GM12878 (cell line): ENCODE results near the gene ZNF513.

Experiments used
- ASH2L ChIP-seq: fragments of 300-600, 200-600 bp; sonication (generic); IDR thresholded peaks from 2 replicates; pipeline ENCODE4 v1.6.1; 2017; ENCODE audit warnings: low read depth, mild to moderate bottlenecking, borderline replicate concordance
- ATF3 ChIP-seq: IDR thresholded peaks from 2 replicates; pipeline ENCODE4 v1.6.1; 2011; ENCODE audit warnings: low read depth, mild to moderate bottlenecking, low read length, moderate library complexity, borderline replicate concordance; ENCODE audit errors: extremely low read depth
- BHLHE40 ChIP-seq, 2 experiments: fragments of 450-650 bp in 1 of 2; IDR thresholded peaks; 2 replicates each; pipeline ENCODE4 v1.6.1; 2011 to 2017; ENCODE audit warnings: low read depth in 2 of 2, borderline replicate concordance in 1 of 2, improper control_type of control experiment in 1 of 2, low read length in 1 of 2, mild to moderate bottlenecking in 1 of 2
- BRCA1 ChIP-seq: IDR thresholded peaks from 2 replicates; pipeline ENCODE4 v1.6.1; 2011; ENCODE audit warnings: low read depth, low read length, improper control_type of control experiment
- CTCF ChIP-seq, 3 experiments: IDR thresholded peaks in 2 of 3; conservative IDR thresholded peaks in 1 of 3; 2 replicates each; pipeline ENCODE4 v1.5.1; 2011; ENCODE audit warnings: low read depth in 3 of 3, low read length in 3 of 3, mild to moderate bottlenecking in 3 of 3, control low read depth in 2 of 3, moderate library complexity in 2 of 3, inconsistent platforms in 1 of 3, mixed read lengths in 1 of 3; ENCODE audit not compliant: control insufficient read depth in 2 of 3, insufficient read depth in 1 of 3; ENCODE audit errors: extremely low read depth in 1 of 3
- ETV6 ChIP-seq, 2 experiments: fragments of 450-650 bp in 1 of 2; IDR thresholded peaks in 1 of 2; conservative IDR thresholded peaks in 1 of 2; 2 replicates each; pipeline ENCODE4 v1.6.1; 2014; ENCODE audit warnings: antibody characterized with exemption in 1 of 2, borderline replicate concordance in 1 of 2, low read depth in 1 of 2, mild to moderate bottlenecking in 1 of 2, moderate library complexity in 1 of 2
- HCFC1 ChIP-seq: fragments of 150-350 bp; IDR thresholded peaks from 2 replicates; pipeline ENCODE4 v1.6.1; 2014; ENCODE audit warnings: low read length
- POLR2A ChIP-seq: IDR thresholded peaks from 2 replicates; pipeline ENCODE4 v1.6.1; 2011; ENCODE audit warnings: low read depth, mild to moderate bottlenecking, low read length
- RELA ChIP-seq: fragments of 450-650 bp; IDR thresholded peaks from 2 replicates; pipeline ENCODE4 v1.8.0; 2014; ENCODE audit warnings: borderline replicate concordance; ENCODE audit not compliant: partially characterized antibody
- REST ChIP-seq: IDR thresholded peaks from 2 replicates; pipeline ENCODE4 v1.6.1; 2012; ENCODE audit warnings: mild to moderate bottlenecking, low read depth, low read length
- SP1 ChIP-seq: IDR thresholded peaks from one replicate; pipeline ENCODE4 v1.6.1; 2011; ENCODE audit warnings: low read depth, low read length
- ZNF274 ChIP-seq: IDR thresholded peaks from one replicate; pipeline ENCODE4 v1.8.0; 2011; ENCODE audit not compliant: insufficient read length, insufficient read depth

GRCh38 chr2:27373567-27373966 is 7.0 kb downstream of the ZNF513 start:
- TF ChIP-seq ASH2L, result no peak
- no peak for TF ChIP-seq CTCF (IDR thresholded peaks at IDR 0.05 in 2 of 3, conservative IDR thresholded peaks at IDR 0.05 in 1 of 3; ENCODE audit: control insufficient read depth in 2 of 3, extremely low read depth in 1 of 3, insufficient read depth in 1 of 3, low read depth in 3 of 3, low read length in 3 of 3)
- no peak for TF ChIP-seq SP1
- no peak for TF ChIP-seq ATF3
- no peak for TF ChIP-seq ZNF274
- no peak for TF ChIP-seq RELA
- no peak for TF ChIP-seq BHLHE40 (IDR thresholded peaks at IDR 0.05; ENCODE audit: borderline replicate concordance in 1 of 2, low read depth in 2 of 2, low read length in 1 of 2)
- no peak for TF ChIP-seq ETV6 (conservative IDR thresholded peaks at IDR 0.05 in 1 of 2, IDR thresholded peaks at IDR 0.05 in 1 of 2; ENCODE audit: borderline replicate concordance in 1 of 2, low read depth in 1 of 2)
- no peak for TF ChIP-seq REST
- TF ChIP-seq BRCA1, result no peak
- TF ChIP-seq POLR2A, result no peak
- no peak for TF ChIP-seq HCFC1
